ENCODE data around the gene SOCS2.
"Not testable (repeated sequence)": the region's sequence is repeated elsewhere in the genome, so short reads cannot be mapped to it uniquely, and the experiment has no call there.

SOCS2 gene

GRCh38 chr12:93541578-93542225, 30.8 kb upstream of the SOCS2 start:
- DNase-seq: no peak
- no peak overlapping the region for H3K4me3 Mint-ChIP-seq
- peaks cover 10% of the 10 kb centered on the region for H3K36me3 Mint-ChIP-seq (ENCODE audit: low read depth)
- peaks cover 7% of the 10 kb centered on the region for H3K4me1 Mint-ChIP-seq
- TF ChIP-seq CTCF (IDR thresholded peaks at IDR 0.05): no peak
- H3K9me3 Mint-ChIP-seq: no peaks in the 10 kb centered on the region
- H3K27ac Mint-ChIP-seq: no peak overlapping the region
- peaks cover 6% of the 10 kb centered on the region for H3K27me3 Mint-ChIP-seq (ENCODE audit: low read depth, poor library complexity)

- TF ChIP-seq CTCF (IDR thresholded peaks at IDR 0.05): no peak
- Mint-ChIP-seq H3K27me3 (ENCODE audit: low read depth, poor library complexity) (no peaks in the 10 kb centered on the region), H3K36me3 (ENCODE audit: low read depth) (peaks cover 18% of the 10 kb centered on the region), H3K9me3 (no peaks in the 10 kb centered on the region), H3K4me3 (no peak overlapping the region), H3K27ac (no peak overlapping the region), H3K4me1 (peaks cover 8% of the 10 kb centered on the region)
- DNase-seq: no peak
These were observed 24.7 kb upstream of the SOCS2 start for GRCh38 chr12:93547778-93548177.

GRCh38 chr12:93549174-93549573, 23.3 kb upstream of the SOCS2 start:
- H3K36me3 Mint-ChIP-seq (ENCODE audit: low read depth): peaks cover 17% of the 10 kb centered on the region
- H3K27me3 Mint-ChIP-seq (ENCODE audit: low read depth, poor library complexity): no peaks in the 10 kb centered on the region
- H3K27ac Mint-ChIP-seq: no peak overlapping the region
- no peaks in the 10 kb centered on the region for H3K9me3 Mint-ChIP-seq
- peaks cover 8% of the 10 kb centered on the region for H3K4me1 Mint-ChIP-seq
- H3K4me3 Mint-ChIP-seq: no peak overlapping the region
- no peak for DNase-seq
- no peak for TF ChIP-seq CTCF (IDR thresholded peaks at IDR 0.05)

- Mint-ChIP-seq H3K4me3 (no peak overlapping the region), H3K27ac (no peak overlapping the region), H3K9me3 (no peaks in the 10 kb centered on the region), H3K27me3 (ENCODE audit: low read depth, poor library complexity) (no peaks in the 10 kb centered on the region), H3K36me3 (ENCODE audit: low read depth) (peaks cover 19% of the 10 kb centered on the region), H3K4me1 (peaks cover 8% of the 10 kb centered on the region)
- no peak for TF ChIP-seq CTCF (IDR thresholded peaks at IDR 0.05)
- DNase-seq: no peak
These were observed 21.5 kb upstream of the SOCS2 start for GRCh38 chr12:93550748-93551611.

GRCh38 chr12:93552427-93552826, 20.0 kb upstream of the SOCS2 start:
- TF ChIP-seq CTCF (IDR thresholded peaks at IDR 0.05): no peak
- H3K4me3 Mint-ChIP-seq: no peak overlapping the region
- H3K36me3 Mint-ChIP-seq (ENCODE audit: low read depth): peaks cover 32% of the 10 kb centered on the region
- DNase-seq: no peak
- peaks cover 12% of the 10 kb centered on the region for H3K9me3 Mint-ChIP-seq
- no peak overlapping the region for H3K27ac Mint-ChIP-seq
- no peaks in the 10 kb centered on the region for H3K27me3 Mint-ChIP-seq (ENCODE audit: low read depth, poor library complexity)
- H3K4me1 Mint-ChIP-seq: peaks cover 8% of the 10 kb centered on the region

GRCh38 chr12:93557879-93558278, 14.6 kb upstream of the SOCS2 start:
- H3K27me3 Mint-ChIP-seq (ENCODE audit: low read depth, poor library complexity); H3K4me3 Mint-ChIP-seq; DNase-seq; H3K4me1 Mint-ChIP-seq; H3K27ac Mint-ChIP-seq: not testable (repeated sequence)
- peaks cover 49% of the 10 kb centered on the region for H3K9me3 Mint-ChIP-seq
- H3K36me3 Mint-ChIP-seq (ENCODE audit: low read depth): peaks cover 76% of the 10 kb centered on the region

- H3K4me1 Mint-ChIP-seq; DNase-seq; H3K27me3 Mint-ChIP-seq (ENCODE audit: low read depth, poor library complexity); H3K27ac Mint-ChIP-seq; H3K4me3 Mint-ChIP-seq: not testable (repeated sequence)
- H3K36me3 Mint-ChIP-seq (ENCODE audit: low read depth): peaks cover 71% of the 10 kb centered on the region
- H3K9me3 Mint-ChIP-seq: peaks cover 49% of the 10 kb centered on the region
These were observed 13.8 kb upstream of the SOCS2 start for GRCh38 chr12:93558685-93559084.
